ENCODE data around the gene ENOX2. TPM values are rescaled to one million over a fixed set of nuclear protein-coding genes. Genes with fewer than 3 reads are reported as not detected.

The ENOX2 gene
- total RNA-seq, 4 donors from 2014 or later: 8.0 to 28.0 (median 15.2) TPM

DNA sequence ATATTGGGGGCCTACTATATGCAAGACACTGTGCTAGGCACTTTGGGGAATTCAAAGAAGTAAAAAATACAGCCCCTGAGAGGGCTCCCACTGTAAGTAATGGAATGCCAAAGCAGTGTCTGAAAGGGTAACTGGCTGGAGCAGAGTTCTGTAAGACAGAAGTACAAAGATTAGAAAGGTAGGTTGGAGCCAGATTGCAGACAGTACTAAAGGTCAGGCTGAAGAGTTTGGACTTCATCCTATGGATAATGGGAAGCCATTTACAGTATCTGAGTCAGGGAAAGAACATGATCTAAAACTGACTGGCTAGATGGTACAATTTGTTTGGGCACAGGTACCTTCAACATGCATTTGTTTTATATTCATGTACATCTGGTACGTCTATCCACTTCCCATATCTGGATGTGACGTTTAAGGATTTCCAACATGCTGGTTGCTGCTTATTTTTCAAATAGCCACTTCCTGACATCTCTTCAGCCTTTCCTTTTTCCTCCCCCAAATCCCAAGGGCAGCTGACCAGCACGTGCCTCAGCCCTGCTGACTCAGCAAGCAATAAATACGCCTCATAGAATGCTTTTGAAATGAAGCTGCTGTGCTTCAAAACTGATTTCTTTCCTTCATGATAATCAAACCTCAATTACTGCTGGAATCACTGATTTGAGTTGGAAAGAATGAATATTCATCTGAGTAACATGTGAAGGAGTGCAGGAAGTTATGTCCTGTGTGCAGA, 9.5 kb downstream of the ENOX2 start:
- Histone ChIP-seq H3K9me3 (no peaks in the 10 kb centered on the region), H3K4me3 (no peak overlapping the region), H3K4me1 (peaks cover 0 to 20% (median 0%) of the 10 kb centered on the region in 4 donors), H3K36me3 (no peaks in the 10 kb centered on the region), H3K27me3 (peaks cover 0 to 10% of the 10 kb centered on the region in 2 donors), H3K27ac (no peak overlapping the region)
- no peak for DNase-seq (ENCODE audit: low spot score in 2 of 2)
- TF ChIP-seq POLR2A (IDR thresholded peaks at IDR 0.05) (no peak), CTCF (IDR thresholded peaks at IDR 0.05) (no peak), EP300 (IDR thresholded peaks at IDR 0.05) (no peak)
- 32 to 36% methylated on average over 4 of the region's 4 CpGs for WGBS, 2 donors

DNA sequence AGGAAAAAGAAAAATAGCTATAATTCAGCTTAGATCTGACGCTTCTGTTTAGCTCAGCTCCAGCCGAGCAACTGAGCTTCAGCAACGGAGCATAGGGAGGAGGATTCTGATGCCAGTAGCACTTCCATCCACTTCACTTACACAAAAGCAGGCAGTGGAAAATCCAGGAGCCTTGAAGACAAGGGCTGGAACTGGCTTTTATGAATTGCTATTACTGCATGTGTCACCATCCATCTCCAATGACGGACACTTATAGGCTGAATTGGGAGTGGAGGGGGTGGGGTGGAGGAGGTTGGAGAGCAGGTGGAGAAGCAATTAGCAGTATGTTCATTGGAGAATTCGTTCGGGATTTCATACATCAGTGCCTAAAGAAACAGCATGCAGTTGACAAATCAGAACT, 15.6 kb downstream of the ENOX2 start:
- 62 to 79% methylated on average over 6 of the region's 6 CpGs for WGBS, 2 donors
- H3K4me3 ChIP-seq: no peak overlapping the region
- H3K4me1 ChIP-seq: no peaks in the 10 kb centered on the region
- TF ChIP-seq EP300 (IDR thresholded peaks at IDR 0.05) (no peak), CTCF (IDR thresholded peaks at IDR 0.05) (no peak), POLR2A (IDR thresholded peaks at IDR 0.05) (no peak)
- H3K27me3 ChIP-seq: peaks cover 0 to 13% of the 10 kb centered on the region in 2 donors
- no peaks in the 10 kb centered on the region for H3K9me3 ChIP-seq
- no peak overlapping the region for H3K27ac ChIP-seq
- no peaks in the 10 kb centered on the region for H3K36me3 ChIP-seq
- no peak for DNase-seq (ENCODE audit: low spot score in 2 of 2)

GRCh38 chrX:130885996-130886395, 17.0 kb downstream of the ENOX2 start:
- no peaks in the 10 kb centered on the region for H3K36me3 ChIP-seq
- H3K9me3 ChIP-seq: no peaks in the 10 kb centered on the region
- H3K4me1 ChIP-seq: no peaks in the 10 kb centered on the region
- TF ChIP-seq CTCF (IDR thresholded peaks at IDR 0.05) (no peak), POLR2A (IDR thresholded peaks at IDR 0.05) (no peak), EP300 (IDR thresholded peaks at IDR 0.05) (no peak)
- H3K4me3 ChIP-seq: no peak overlapping the region
- H3K27ac ChIP-seq: no peak overlapping the region
- H3K27me3 ChIP-seq: peaks cover 0 to 7% of the 10 kb centered on the region in 2 donors
- no peak for DNase-seq (ENCODE audit: low spot score in 2 of 2)
- 64 to 87% methylated on average over 5 of the region's 5 CpGs for WGBS, 2 donors

GRCh38 chrX:130885508-130885907, 17.5 kb downstream of the ENOX2 start:
- WGBS, 2 donors: 37 to 53% methylated on average over 2 of the region's 2 CpGs
- H3K27me3 ChIP-seq: peaks cover 0 to 4% of the 10 kb centered on the region in 2 donors
- H3K36me3 ChIP-seq: no peaks in the 10 kb centered on the region
- TF ChIP-seq EP300 (IDR thresholded peaks at IDR 0.05) (no peak), CTCF (IDR thresholded peaks at IDR 0.05) (no peak), POLR2A (IDR thresholded peaks at IDR 0.05) (no peak)
- DNase-seq (ENCODE audit: low spot score in 2 of 2): no peak
- H3K27ac ChIP-seq: no peak overlapping the region
- H3K4me3 ChIP-seq: no peak overlapping the region
- H3K4me1 ChIP-seq: no peaks in the 10 kb centered on the region
- no peaks in the 10 kb centered on the region for H3K9me3 ChIP-seq

DNA sequence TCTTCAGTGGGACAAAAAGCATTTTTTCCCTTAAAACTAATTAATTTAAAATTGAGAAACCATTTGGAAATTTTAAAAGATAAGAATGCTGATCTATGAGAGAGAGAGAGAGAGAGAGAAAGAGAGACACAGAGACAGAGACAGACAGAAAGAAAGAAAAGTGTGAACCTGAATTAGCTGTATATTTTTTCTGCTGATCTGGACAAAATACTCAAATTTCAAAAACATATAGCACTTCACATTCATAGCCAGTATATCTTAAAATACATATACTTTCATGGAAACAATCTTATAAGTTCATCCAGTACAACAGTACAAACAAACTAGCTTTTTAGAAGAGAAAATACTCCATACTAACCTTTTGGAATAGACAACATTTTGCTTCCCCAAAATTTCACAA, 18.4 kb downstream of the ENOX2 start:
- H3K27me3 ChIP-seq: peaks cover 0 to 4% of the 10 kb centered on the region in 2 donors

More for the DNA sequence above, 18.4 kb downstream of the ENOX2 start:
- TF ChIP-seq POLR2A (IDR thresholded peaks at IDR 0.05) (no peak), EP300 (IDR thresholded peaks at IDR 0.05) (no peak), CTCF (IDR thresholded peaks at IDR 0.05) (no peak)
- H3K4me3 ChIP-seq: no peak overlapping the region
- H3K9me3 ChIP-seq: no peaks in the 10 kb centered on the region
- no peak for DNase-seq (ENCODE audit: low spot score in 2 of 2)
- H3K36me3 ChIP-seq: no peaks in the 10 kb centered on the region
- no peaks in the 10 kb centered on the region for H3K4me1 ChIP-seq
- no peak overlapping the region for H3K27ac ChIP-seq

Measured in tibial nerve (tissue), 4 donors.